Measurements from ENCODE around the gene GPC6.

GPC6 gene

DNA sequence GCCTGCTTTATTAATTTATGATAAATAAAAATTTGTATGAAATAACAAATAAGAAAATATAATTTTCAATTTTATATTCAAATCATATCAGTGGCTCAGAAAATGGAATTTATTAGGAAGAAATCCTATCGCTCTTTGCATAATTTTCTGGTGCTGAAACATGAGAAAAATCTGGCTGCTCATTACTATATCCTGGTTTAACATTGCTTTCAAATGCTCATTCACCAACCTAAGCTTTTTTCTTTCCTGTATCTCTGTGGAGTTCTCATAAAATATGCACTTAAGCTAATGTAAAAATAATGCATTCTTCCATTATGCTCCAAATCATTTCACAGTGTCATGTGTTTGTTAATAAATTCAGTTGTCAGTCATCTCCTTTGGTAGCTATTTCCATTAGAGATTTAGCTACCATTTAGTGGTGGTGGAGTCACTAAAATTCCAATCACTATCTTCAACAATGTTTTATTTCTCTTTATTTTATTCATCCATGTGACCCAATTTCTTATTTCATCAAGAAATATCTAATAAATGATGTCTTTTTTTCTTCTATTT is 754.9 kb downstream of the GPC6 start:
- TF ChIP-seq HDGF (IDR thresholded peaks at IDR 0.05; ENCODE audit: borderline replicate concordance) (no peak), CTBP1 (IDR thresholded peaks at IDR 0.05; ENCODE audit: borderline replicate concordance) (no peak), FOXM1 (IDR thresholded peaks at IDR 0.05; ENCODE audit: borderline replicate concordance) (no peak), L3MBTL2 (conservative IDR thresholded peaks at IDR 0.05) (no peak), SP1 (IDR thresholded peaks at IDR 0.05) (no peak)
- TF ChIP-seq, protein P1, sequence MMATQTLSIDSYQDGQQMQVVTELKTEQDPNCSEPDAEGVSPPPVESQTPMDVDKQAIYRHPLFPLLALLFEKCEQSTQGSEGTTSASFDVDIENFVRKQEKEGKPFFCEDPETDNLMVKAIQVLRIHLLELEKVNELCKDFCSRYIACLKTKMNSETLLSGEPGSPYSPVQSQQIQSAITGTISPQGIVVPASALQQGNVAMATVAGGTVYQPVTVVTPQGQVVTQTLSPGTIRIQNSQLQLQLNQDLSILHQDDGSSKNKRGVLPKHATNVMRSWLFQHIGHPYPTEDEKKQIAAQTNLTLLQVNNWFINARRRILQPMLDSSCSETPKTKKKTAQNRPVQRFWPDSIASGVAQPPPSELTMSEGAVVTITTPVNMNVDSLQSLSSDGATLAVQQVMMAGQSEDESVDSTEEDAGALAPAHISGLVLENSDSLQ (IDR thresholded peaks at IDR 0.05) = peak; percentile 25; the same call in 1 of the 2 replicates
- POLR2A ChIA-PET = no interaction called here
- CTCF ChIA-PET = no interaction called here
- DNase-seq (ENCODE audit: extremely low spot score) = no peak

DNA sequence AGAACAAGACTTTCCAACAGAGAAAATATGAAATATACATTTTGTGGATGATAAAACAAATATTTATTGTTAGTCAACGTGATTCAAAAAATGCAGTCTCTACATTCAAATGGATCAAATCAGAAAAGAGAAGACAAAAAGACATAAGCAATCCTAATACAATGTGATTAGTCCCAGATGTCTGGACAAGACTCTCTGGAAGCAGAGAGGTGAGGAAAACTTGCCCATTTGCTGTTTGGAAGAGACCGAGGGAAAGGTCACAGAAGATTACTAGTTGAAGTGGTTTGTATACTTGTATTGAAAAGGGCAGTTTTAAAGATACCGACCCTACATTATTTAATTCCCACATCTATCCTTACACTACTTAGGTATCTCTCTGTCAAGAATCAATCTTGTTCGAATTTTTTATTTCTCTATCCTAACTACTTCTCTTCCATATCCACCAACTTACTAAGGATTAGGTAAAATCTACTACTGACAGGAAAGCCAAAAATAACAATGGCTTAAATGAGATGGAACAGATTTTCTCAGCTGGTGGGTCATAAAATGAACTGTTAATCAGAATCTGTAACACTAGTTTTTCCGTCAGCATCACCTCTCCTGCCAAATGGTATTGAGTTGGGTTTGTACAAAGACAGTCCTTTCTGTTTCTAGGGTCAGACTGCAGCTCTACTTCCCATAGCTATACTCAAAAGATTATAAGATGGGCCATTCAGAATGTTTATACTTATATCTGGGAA is 755.7 kb downstream of the GPC6 start:
- TF ChIP-seq FOXK2 (IDR thresholded peaks at IDR 0.05) = no peak
- TF ChIP-seq BHLHE40 (IDR thresholded peaks at IDR 0.05; ENCODE audit: borderline replicate concordance) = no peak
- no peak for TF ChIP-seq ARNT (IDR thresholded peaks at IDR 0.05)
- no peak for TF ChIP-seq TARDBP (IDR thresholded peaks at IDR 0.05)
- TF ChIP-seq ZNF384 (IDR thresholded peaks at IDR 0.05) = no peak
- no peak for TF ChIP-seq L3MBTL2 (conservative IDR thresholded peaks at IDR 0.05)
- no peak for TF ChIP-seq SP1 (IDR thresholded peaks at IDR 0.05)
- TF ChIP-seq NFRKB (IDR thresholded peaks at IDR 0.05) = no peak
- no peak for TF ChIP-seq CTBP1 (IDR thresholded peaks at IDR 0.05; ENCODE audit: borderline replicate concordance)
- TF ChIP-seq HDGF (IDR thresholded peaks at IDR 0.05; ENCODE audit: borderline replicate concordance) = no peak
- TF ChIP-seq FOXM1 (IDR thresholded peaks at IDR 0.05; ENCODE audit: borderline replicate concordance) = no peak
- no peak for DNase-seq (ENCODE audit: extremely low spot score)
- ChIA-PET POLR2A (no interaction called here), CTCF (no interaction called here)

DNA sequence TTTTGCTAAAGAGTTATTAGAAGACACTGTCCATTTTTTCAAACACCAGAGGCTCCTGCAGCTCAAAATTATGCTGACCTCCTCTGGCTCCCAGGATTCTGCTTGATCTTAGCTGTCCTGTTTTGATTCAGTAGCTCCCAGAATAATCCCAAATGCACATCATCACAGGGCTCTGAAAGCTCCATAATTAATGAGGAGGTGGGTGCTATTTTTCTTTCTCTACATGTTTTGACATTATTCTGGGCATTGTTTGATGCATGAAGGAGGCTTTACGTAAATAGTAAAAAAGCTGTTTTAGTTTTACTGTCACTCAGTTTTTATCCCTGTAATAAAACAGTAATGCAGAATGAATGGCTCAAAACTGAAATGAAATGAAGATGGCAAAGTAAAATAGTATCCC is 757.4 kb downstream of the GPC6 start:
- DNase-seq (ENCODE audit: extremely low spot score) = no peak
- POLR2A ChIA-PET = no interaction called here
- TF ChIP-seq FOXM1 (IDR thresholded peaks at IDR 0.05; ENCODE audit: borderline replicate concordance) = no peak
- TF ChIP-seq SUZ12 (IDR thresholded peaks at IDR 0.05) = no peak
- TF ChIP-seq LEF1 (IDR thresholded peaks at IDR 0.05; ENCODE audit: borderline replicate concordance) = no peak
- no peak for TF ChIP-seq FOXK2 (IDR thresholded peaks at IDR 0.05)
- no peak for TF ChIP-seq BHLHE40 (IDR thresholded peaks at IDR 0.05; ENCODE audit: borderline replicate concordance)
- no peak for TF ChIP-seq FOXA1 (IDR thresholded peaks at IDR 0.05)
- no peak for TF ChIP-seq CTBP1 (IDR thresholded peaks at IDR 0.05; ENCODE audit: borderline replicate concordance)
- TF ChIP-seq HDGF (IDR thresholded peaks at IDR 0.05; ENCODE audit: borderline replicate concordance) = no peak
- TF ChIP-seq NFRKB (IDR thresholded peaks at IDR 0.05) = no peak
- TF ChIP-seq ZNF384 (IDR thresholded peaks at IDR 0.05) = no peak
- TF ChIP-seq ARNT (IDR thresholded peaks at IDR 0.05) = no peak
- no peak for TF ChIP-seq ELF4 (IDR thresholded peaks at IDR 0.05)
- TF ChIP-seq, protein P1 (IDR thresholded peaks at IDR 0.05) = no peak
- TF ChIP-seq L3MBTL2 (conservative IDR thresholded peaks at IDR 0.05) = no peak
- TF ChIP-seq SP1 (IDR thresholded peaks at IDR 0.05) = no peak
- TF ChIP-seq TARDBP (IDR thresholded peaks at IDR 0.05) = no peak
- CTCF ChIA-PET = interaction anchor here (0.8 kb wide), 1 partner anchor 209 kb away, joined by 3 read pairs; no protein-coding TSS in a partner anchor

DNA sequence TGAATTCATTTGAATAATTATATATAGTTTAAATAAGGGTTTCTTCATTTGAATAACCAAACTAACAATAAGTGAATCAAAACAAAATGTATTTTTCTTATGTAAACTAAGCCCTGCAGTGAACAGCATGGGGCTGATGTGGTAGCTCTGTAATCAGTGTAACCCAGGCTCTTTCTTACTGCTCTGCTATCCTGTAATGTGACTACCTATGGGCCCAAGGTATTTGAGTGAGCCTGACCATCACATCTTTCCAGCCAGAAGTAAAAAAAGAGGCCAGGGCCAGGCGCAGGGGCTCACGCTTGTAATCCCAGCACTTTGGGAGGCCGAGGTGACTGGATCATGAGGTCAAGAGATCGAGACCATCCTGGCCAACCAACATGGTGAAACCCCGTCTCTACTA is 758.3 kb downstream of the GPC6 start:
- ChIA-PET POLR2A (no interaction called here), CTCF (interaction anchor here (0.8 kb wide), 1 partner anchor 208 kb away, joined by 3 read pairs; no protein-coding TSS in a partner anchor)
- no peak for TF ChIP-seq CTBP1 (IDR thresholded peaks at IDR 0.05; ENCODE audit: borderline replicate concordance)
- no peak for TF ChIP-seq ELF4 (IDR thresholded peaks at IDR 0.05)
- TF ChIP-seq TARDBP (IDR thresholded peaks at IDR 0.05) = no peak
- TF ChIP-seq HDGF (IDR thresholded peaks at IDR 0.05; ENCODE audit: borderline replicate concordance) = no peak
- no peak for TF ChIP-seq FOXK2 (IDR thresholded peaks at IDR 0.05)
- TF ChIP-seq FOXM1 (IDR thresholded peaks at IDR 0.05; ENCODE audit: borderline replicate concordance) = no peak
- TF ChIP-seq NFRKB (IDR thresholded peaks at IDR 0.05) = no peak
- TF ChIP-seq, protein P1 (IDR thresholded peaks at IDR 0.05) = no peak
- TF ChIP-seq LEF1 (IDR thresholded peaks at IDR 0.05; ENCODE audit: borderline replicate concordance) = no peak
- TF ChIP-seq FOXA1 (IDR thresholded peaks at IDR 0.05) = no peak
- TF ChIP-seq ARNT (IDR thresholded peaks at IDR 0.05) = no peak
- TF ChIP-seq SUZ12 (IDR thresholded peaks at IDR 0.05) = no peak
- TF ChIP-seq ZNF384 (IDR thresholded peaks at IDR 0.05) = no peak
- TF ChIP-seq L3MBTL2 (conservative IDR thresholded peaks at IDR 0.05) = no peak
- no peak for TF ChIP-seq SP1 (IDR thresholded peaks at IDR 0.05)
- no peak for TF ChIP-seq BHLHE40 (IDR thresholded peaks at IDR 0.05; ENCODE audit: borderline replicate concordance)
- no peak for DNase-seq (ENCODE audit: extremely low spot score)

DNA sequence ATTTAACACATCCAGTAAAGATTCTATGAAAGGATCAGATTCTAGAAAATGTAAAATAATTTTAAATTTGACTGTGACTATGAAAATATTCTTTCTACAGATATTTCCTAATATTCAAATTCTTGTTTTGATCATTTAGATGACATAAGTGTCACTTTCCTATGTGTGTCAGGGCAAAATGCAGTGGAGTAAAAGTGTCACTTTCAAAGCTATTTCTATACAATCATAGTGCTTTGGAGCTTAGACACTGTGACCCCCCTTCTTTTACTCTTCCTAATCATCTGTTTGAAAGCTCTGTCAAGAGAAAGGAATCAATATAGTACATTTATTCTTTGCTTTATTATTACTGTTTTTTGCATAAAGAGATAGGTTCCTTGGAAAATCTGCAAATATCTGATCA is 760.9 kb downstream of the GPC6 start:
- DNase-seq (ENCODE audit: extremely low spot score) = no peak
- ChIA-PET POLR2A (no interaction called here), CTCF (no interaction called here)
- TF ChIP-seq FOXA1 (IDR thresholded peaks at IDR 0.05) (no peak), BHLHE40 (IDR thresholded peaks at IDR 0.05; ENCODE audit: borderline replicate concordance) (no peak), SUZ12 (IDR thresholded peaks at IDR 0.05) (no peak), ARNT (IDR thresholded peaks at IDR 0.05) (no peak), ELF4 (IDR thresholded peaks at IDR 0.05) (no peak), NFRKB (IDR thresholded peaks at IDR 0.05) (no peak), TARDBP (IDR thresholded peaks at IDR 0.05) (no peak), FOXK2 (IDR thresholded peaks at IDR 0.05) (no peak), SP1 (IDR thresholded peaks at IDR 0.05) (no peak), ZNF384 (IDR thresholded peaks at IDR 0.05) (no peak), L3MBTL2 (conservative IDR thresholded peaks at IDR 0.05) (no peak), HDGF (IDR thresholded peaks at IDR 0.05; ENCODE audit: borderline replicate concordance) (no peak), LEF1 (IDR thresholded peaks at IDR 0.05; ENCODE audit: borderline replicate concordance) (no peak), CTBP1 (IDR thresholded peaks at IDR 0.05; ENCODE audit: borderline replicate concordance) (no peak), FOXM1 (IDR thresholded peaks at IDR 0.05; ENCODE audit: borderline replicate concordance) (no peak)
- TF ChIP-seq, protein P1 (IDR thresholded peaks at IDR 0.05) = no peak
